ENCODE results near the gene SPATA16.

SPATA16 gene

GRCh38 chr3:172848910-172849309, 292.1 kb downstream of the SPATA16 start:
- H3K27ac ChIP-seq: no peak overlapping the region
- no peaks in the 10 kb centered on the region for H3K27me3 ChIP-seq
- DNase-seq: no peak
- H3K4me1 ChIP-seq: no peaks in the 10 kb centered on the region
- H3K36me3 ChIP-seq: no peaks in the 10 kb centered on the region
- no peaks in the 10 kb centered on the region for H3K9me3 ChIP-seq
- no peak for TF ChIP-seq CTCF (IDR thresholded peaks at IDR 0.05)
- no peak overlapping the region for H3K4me3 ChIP-seq
- intact Hi-C loops (cut with DNase I; ENCODE audit: low total_unique reads): no loop called here

GRCh38 chr3:172847292-172847691, 293.7 kb downstream of the SPATA16 start:
- intact Hi-C loops (cut with DNase I; ENCODE audit: low total_unique reads): no loop called here
- Histone ChIP-seq H3K27me3 (no peaks in the 10 kb centered on the region), H3K9me3 (no peaks in the 10 kb centered on the region), H3K36me3 (no peaks in the 10 kb centered on the region), H3K4me1 (no peaks in the 10 kb centered on the region), H3K27ac (no peak overlapping the region), H3K4me3 (no peak overlapping the region)
- no peak for TF ChIP-seq CTCF (IDR thresholded peaks at IDR 0.05)
- DNase-seq: no peak

- H3K4me1 ChIP-seq: no peaks in the 10 kb centered on the region
- DNase-seq: no peak
- H3K9me3 ChIP-seq: no peaks in the 10 kb centered on the region
- TF ChIP-seq CTCF (IDR thresholded peaks at IDR 0.05): no peak
- no peaks in the 10 kb centered on the region for H3K27me3 ChIP-seq
- no peak overlapping the region for H3K27ac ChIP-seq
- intact Hi-C loops (cut with DNase I; ENCODE audit: low total_unique reads): no loop called here
- H3K36me3 ChIP-seq: no peaks in the 10 kb centered on the region
- no peak overlapping the region for H3K4me3 ChIP-seq
These were observed 294.3 kb downstream of the SPATA16 start for GRCh38 chr3:172846706-172847105.

GRCh38 chr3:172846103-172846561, 294.9 kb downstream of the SPATA16 start:
- no peaks in the 10 kb centered on the region for H3K36me3 ChIP-seq
- no peak for TF ChIP-seq CTCF (IDR thresholded peaks at IDR 0.05)
- intact Hi-C loops (cut with DNase I; ENCODE audit: low total_unique reads): no loop called here
- DNase-seq: no peak
- no peaks in the 10 kb centered on the region for H3K27me3 ChIP-seq
- no peaks in the 10 kb centered on the region for H3K4me1 ChIP-seq
- H3K27ac ChIP-seq: no peak overlapping the region
- H3K9me3 ChIP-seq: no peaks in the 10 kb centered on the region
- no peak overlapping the region for H3K4me3 ChIP-seq

- no peak overlapping the region for H3K4me3 ChIP-seq
- TF ChIP-seq CTCF (IDR thresholded peaks at IDR 0.05): no peak
- DNase-seq: no peak
- no peaks in the 10 kb centered on the region for H3K36me3 ChIP-seq
- no peaks in the 10 kb centered on the region for H3K9me3 ChIP-seq
- no peaks in the 10 kb centered on the region for H3K4me1 ChIP-seq
- H3K27me3 ChIP-seq: no peaks in the 10 kb centered on the region
- intact Hi-C loops (cut with DNase I; ENCODE audit: low total_unique reads): no loop called here
- no peak overlapping the region for H3K27ac ChIP-seq
These were observed 296.6 kb downstream of the SPATA16 start for GRCh38 chr3:172844428-172844827.

- TF ChIP-seq CTCF (IDR thresholded peaks at IDR 0.05): no peak
- intact Hi-C loops (cut with DNase I; ENCODE audit: low total_unique reads): no loop called here
- H3K4me3 ChIP-seq: no peak overlapping the region
- H3K4me1 ChIP-seq: no peaks in the 10 kb centered on the region
- H3K27ac ChIP-seq: no peak overlapping the region
- no peak for DNase-seq
- H3K36me3 ChIP-seq: no peaks in the 10 kb centered on the region
- no peaks in the 10 kb centered on the region for H3K9me3 ChIP-seq
- H3K27me3 ChIP-seq: no peaks in the 10 kb centered on the region
These were observed 300.1 kb downstream of the SPATA16 start for GRCh38 chr3:172840913-172841312.

Measured in tibial artery (tissue), 4 donors.